ENCODE results near the gene SHB.

Gene SHB

GRCh38 chr9:37953206-37953774 is 115.7 kb downstream of the SHB start:
- DNase-seq (ENCODE audit: low read depth in 2 of 2), result no peak

GRCh38 chr9:37952731-37953130 is 116.3 kb downstream of the SHB start:
- no peak for DNase-seq (ENCODE audit: low read depth in 2 of 2)

GRCh38 chr9:37951671-37952449 is 117.2 kb downstream of the SHB start:
- no peak for DNase-seq (ENCODE audit: low read depth in 2 of 2)

GRCh38 chr9:37950561-37950960 is 118.5 kb downstream of the SHB start:
- no peak for DNase-seq (ENCODE audit: low read depth in 2 of 2)

GRCh38 chr9:37949576-37949975 is 119.5 kb downstream of the SHB start:
- no peak for DNase-seq (ENCODE audit: low read depth in 2 of 2)

- DNase-seq (ENCODE audit: low read depth in 2 of 2), result no peak
These were observed 120.5 kb downstream of the SHB start for GRCh38 chr9:37948417-37948980.

- DNase-seq (ENCODE audit: low read depth in 2 of 2), result no peak
These were observed 121.0 kb downstream of the SHB start for GRCh38 chr9:37947977-37948376.

GRCh38 chr9:37947471-37947870 is 121.6 kb downstream of the SHB start:
- DNase-seq (ENCODE audit: low read depth in 2 of 2), result no peak

GRCh38 chr9:37946971-37947370 is 122.1 kb downstream of the SHB start:
- no peak for DNase-seq (ENCODE audit: low read depth in 2 of 2)

GRCh38 chr9:37946041-37946440 is 123.0 kb downstream of the SHB start:
- no peak for DNase-seq (ENCODE audit: low read depth in 2 of 2)

GRCh38 chr9:37944671-37945481 is 124.2 kb downstream of the SHB start:
- DNase-seq (ENCODE audit: low read depth in 2 of 2), result no peak

GRCh38 chr9:37944266-37944650 is 124.8 kb downstream of the SHB start:
- no peak for DNase-seq (ENCODE audit: low read depth in 2 of 2)

GRCh38 chr9:37943345-37944265 is 125.4 kb downstream of the SHB start:
- no peak for DNase-seq (ENCODE audit: low read depth in 2 of 2)

- DNase-seq (ENCODE audit: low read depth in 2 of 2), result no peak
These were observed 126.2 kb downstream of the SHB start for GRCh38 chr9:37942621-37943344.

GRCh38 chr9:37941253-37941652 is 127.8 kb downstream of the SHB start:
- DNase-seq (ENCODE audit: low read depth in 2 of 2), result no peak

GRCh38 chr9:37939575-37940095 is 129.4 kb downstream of the SHB start:
- DNase-seq (ENCODE audit: low read depth in 2 of 2), result no peak

- DNase-seq (ENCODE audit: low read depth in 2 of 2), result no peak
These were observed 130.7 kb downstream of the SHB start for GRCh38 chr9:37938121-37938891.

- no peak for DNase-seq (ENCODE audit: low read depth in 2 of 2)
These were observed 131.7 kb downstream of the SHB start for GRCh38 chr9:37937366-37937765.

GRCh38 chr9:37936965-37937364 is 132.1 kb downstream of the SHB start:
- no peak for DNase-seq (ENCODE audit: low read depth in 2 of 2)

GRCh38 chr9:37936376-37936775 is 132.7 kb downstream of the SHB start:
- no peak for DNase-seq (ENCODE audit: low read depth in 2 of 2)

Measured in activated CD4-positive, alpha-beta T cell treated with anti-CD3 and anti-CD28 coated beads for 24 hours (primary cell).